ENCODE data around the gene TLCD5.

TLCD5 gene

GRCh38 chr11:120324932-120325810, at the start of gene TLCD5:
TLCD5 (plus strand) TSS chr11:120325299; CDS start chr11:120327442, 2,143 bp downstream.
- DNase-seq (ENCODE audit: low spot score), result peak; percentile 59

- DNase-seq (ENCODE audit: low spot score), result no peak
These were observed 45.6 kb upstream of the TLCD5 start for GRCh38 chr11:120279502-120279901.

GRCh38 chr11:120280600-120281051, 44.5 kb upstream of the TLCD5 start:
- no peak for DNase-seq (ENCODE audit: low spot score)

- no peak for DNase-seq (ENCODE audit: low spot score)
These were observed 43.8 kb upstream of the TLCD5 start for GRCh38 chr11:120281143-120281795.

GRCh38 chr11:120283124-120283523, 42.0 kb upstream of the TLCD5 start:
- no peak for DNase-seq (ENCODE audit: low spot score)

GRCh38 chr11:120284272-120284671, 40.8 kb upstream of the TLCD5 start:
- DNase-seq (ENCODE audit: low spot score), result no peak

GRCh38 chr11:120285256-120285655, 39.8 kb upstream of the TLCD5 start:
- DNase-seq (ENCODE audit: low spot score), result no peak

GRCh38 chr11:120288021-120288420, 37.1 kb upstream of the TLCD5 start:
- peak; percentile 38 for DNase-seq (ENCODE audit: low spot score)

GRCh38 chr11:120289426-120289825, 35.7 kb upstream of the TLCD5 start:
- no peak for DNase-seq (ENCODE audit: low spot score)

- no peak for DNase-seq (ENCODE audit: low spot score)
These were observed 34.1 kb upstream of the TLCD5 start for GRCh38 chr11:120290956-120291355.

GRCh38 chr11:120293038-120293800, 31.9 kb upstream of the TLCD5 start:
- DNase-seq (ENCODE audit: low spot score), result no peak

GRCh38 chr11:120294096-120294495, 31.0 kb upstream of the TLCD5 start:
- DNase-seq (ENCODE audit: low spot score), result peak; percentile 19

GRCh38 chr11:120295099-120295498, 30.0 kb upstream of the TLCD5 start:
- peak; percentile 84 for DNase-seq (ENCODE audit: low spot score)

- no peak for DNase-seq (ENCODE audit: low spot score)
These were observed 28.5 kb upstream of the TLCD5 start for GRCh38 chr11:120296554-120296953.

- DNase-seq (ENCODE audit: low spot score), result no peak
These were observed 26.6 kb upstream of the TLCD5 start for GRCh38 chr11:120298461-120298860.

- peak; percentile 11 for DNase-seq (ENCODE audit: low spot score)
These were observed 22.9 kb upstream of the TLCD5 start for GRCh38 chr11:120302001-120302805.

GRCh38 chr11:120303004-120303637, 22.0 kb upstream of the TLCD5 start:
- DNase-seq (ENCODE audit: low spot score), result peak; percentile 77

GRCh38 chr11:120304526-120304925, 20.6 kb upstream of the TLCD5 start:
- peak; percentile 70 for DNase-seq (ENCODE audit: low spot score)

- no peak for DNase-seq (ENCODE audit: low spot score)
These were observed 19.8 kb upstream of the TLCD5 start for GRCh38 chr11:120305286-120305685.

GRCh38 chr11:120306519-120307242, 18.4 kb upstream of the TLCD5 start:
- DNase-seq (ENCODE audit: low spot score), result peak; percentile 74
